K562 (cell line): ENCODE measurements around the gene ZNF556. TPM values are rescaled to one million over a fixed set of nuclear protein-coding genes. Genes with fewer than 3 reads are reported as not detected.

Experiments
- ATAC-seq: fragments of 200-7000 bp; cut with Tn5 transposase; 3 replicates; pipeline ENCODE4 v1.9.1; 2020; ENCODE audit warnings: moderate library complexity
- BruUV-seq: library from RNA; stranded (reverse); fragments of 400-500 nt; replicated peaks from 2 replicates; lab custom pipeline; 2021; lab: Mats Ljungman, UMichigan
- CTCF ChIA-PET: fragments of 300-600 bp; formaldehyde crosslinking; extraction: SDS; loops from one replicate; lab custom pipeline; 2021; ENCODE audit warnings: low intra/inter-chr PET ratio; lab: Yijun Ruan, JAX
- POLR2A ChIA-PET: fragments of 300-600, 350-650 bp; sonication (Branson Sonifier 250); formaldehyde crosslinking; extraction: SDS; loops from one replicate; lab custom pipeline; 2021; ENCODE audit warnings: antibody characterized with exemption, inconsistent platforms; lab: Yijun Ruan, JAX
- DNase-seq, 4 experiments: peaks; one replicate each; pipeline versions ENCODE4 v3.0.0 to v3.0.0-alpha.2; 2011 to 2018; ENCODE audit warnings: low spot score in 3 of 4, mixed read lengths in 3 of 4; ENCODE audit errors: extremely low read depth in 1 of 4
- FAIRE-seq: peaks from 2 replicates; lab custom pipeline; 2011; peaks lifted over from hg19 to GRCh38; lab: Jason Lieb, UNC
- H2AFZ ChIP-seq: 2 replicates; pipeline ENCODE4 v1.6.0; 2011; ENCODE audit warnings: low read depth, low read length, control low read depth, inconsistent platforms
- H3K27ac ChIP-seq: fragments of 200-600 bp; 3 replicates; pipeline ENCODE4 v1.8.0; 2011; ENCODE audit warnings: low read depth, mild to moderate bottlenecking, control low read depth, inconsistent platforms, low read length, moderate library complexity, mixed read lengths; ENCODE audit errors: extremely low read depth
- H3K27me3 ChIP-seq, 2 experiments: fragments of 300-600 bp in 1 of 2; 2 replicates in 1 of 2; 3 replicates in 1 of 2; pipeline versions ENCODE4 v1.6.0 to v1.8.0; 2011; ENCODE audit warnings: inconsistent platforms in 2 of 2, low read length in 2 of 2, mild to moderate bottlenecking in 1 of 2, mixed read lengths in 1 of 2, moderate library complexity in 1 of 2; ENCODE audit not compliant: control insufficient read depth in 2 of 2, insufficient read depth in 2 of 2
- H3K36me3 ChIP-seq: fragments of 300-600 bp; 3 replicates; pipeline ENCODE4 v1.8.0; 2011; ENCODE audit warnings: mild to moderate bottlenecking, low read length, inconsistent platforms; ENCODE audit not compliant: control insufficient read depth, insufficient read depth
- H3K4me1 ChIP-seq, 2 experiments: fragments of 200-600 bp in 1 of 2; replicated peaks in 1 of 2; 2 replicates in 1 of 2; 3 replicates in 1 of 2; pipeline versions ENCODE4 v1.5.1 to v1.8.0; 2011; ENCODE audit warnings: inconsistent platforms in 2 of 2, low read length in 2 of 2, mild to moderate bottlenecking in 1 of 2, mixed read lengths in 1 of 2, moderate library complexity in 1 of 2; ENCODE audit not compliant: control insufficient read depth in 2 of 2, insufficient read depth in 2 of 2
- H3K4me2 ChIP-seq: 2 replicates; pipeline ENCODE4 v1.6.1; 2011; ENCODE audit warnings: low read length, control low read depth, inconsistent platforms, mixed read lengths; ENCODE audit not compliant: insufficient read depth
- H3K4me3 ChIP-seq: fragments of 200-600 bp; sonication (generic), shearing (Covaris generic); 2 replicates; pipeline ENCODE4 v1.5.1; 2016; ENCODE audit warnings: control low read depth, inconsistent platforms
- H3K79me2 ChIP-seq: fragments of 200-600 bp; 3 replicates; pipeline ENCODE4 v1.8.0; 2011; ENCODE audit warnings: low read length, inconsistent platforms; ENCODE audit not compliant: control insufficient read depth, insufficient read depth
- H3K9ac ChIP-seq, 2 experiments: 2 replicates each; pipeline versions ENCODE4 v1.6.0 to v1.6.1; 2011; ENCODE audit warnings: low read depth in 2 of 2, low read length in 2 of 2, control low read depth in 1 of 2, inconsistent platforms in 1 of 2, mild to moderate bottlenecking in 1 of 2, mixed read lengths in 1 of 2; ENCODE audit not compliant: insufficient read depth in 1 of 2
- H3K9me1 ChIP-seq: one replicate; pipeline ENCODE4 v1.6.0; 2011; ENCODE audit warnings: inconsistent platforms, mild to moderate bottlenecking, low read length, moderate library complexity; ENCODE audit not compliant: control insufficient read depth, insufficient read depth
- H3K9me3 ChIP-seq: replicated peaks from 2 replicates; pipeline ENCODE4 v1.5.1; 2011; ENCODE audit warnings: low read depth, low read length, inconsistent platforms; ENCODE audit not compliant: control insufficient read depth, insufficient read depth
- H4K20me1 ChIP-seq: replicated peaks from 2 replicates; pipeline ENCODE4 v1.6.1; 2011; ENCODE audit warnings: low read length, inconsistent platforms, mixed read lengths; ENCODE audit not compliant: control insufficient read depth, insufficient read depth
- MCM3 ChIP-seq: fragments of 450-650 bp; IDR thresholded peaks from 2 replicates; pipeline ENCODE4 v1.6.1; 2016
- RBFOX2 ChIP-seq: fragments of 200-400 bp; formaldehyde crosslinking; IDR thresholded peaks from 2 replicates; pipeline ENCODE4 v1.6.1; 2017; ENCODE audit warnings: low read depth, mild to moderate bottlenecking, low read length, moderate library complexity
- RBM15 ChIP-seq: fragments of 200-400 bp; formaldehyde crosslinking; IDR thresholded peaks from 2 replicates; pipeline ENCODE4 v1.6.1; 2018; ENCODE audit warnings: mild to moderate bottlenecking, low read length, moderate library complexity; ENCODE audit not compliant: insufficient read depth
- WGBS: fragments of 100-300 bp; shearing (Covaris generic); methylation state at CpG from one replicate; pipeline ENCODE4 v1.1.6; 2016; ENCODE audit warnings: low coverage, mixed read lengths; ENCODE audit not compliant: insufficient coverage; ENCODE audit errors: missing lambda C conversion rate; 5-methylcytosine and 5-hydroxymethylcytosine counted together
- in situ Hi-C: fragments of 300-500 bp; cut with MboI; formaldehyde crosslinking; loops from 4 replicates; pipeline ENCODE4 v1.15.0; 2018; ENCODE audit warnings: inconsistent platforms, mixed read lengths
- intact Hi-C: fragments of 100-400 bp; cut with micrococcal nuclease; formaldehyde crosslinking; loops from 2 replicates; pipeline ENCODE4 v1.14.2; 2022
- polyA plus RNA-seq, 8 experiments: library from polyadenylated mRNA; depleted of rRNA in 4 of 8; stranded (reverse) in 5 of 8; unstranded in 3 of 8; fragments of >200 nt; fragmentation: Nextera tagmentation in 2 of 8; fragmentation: Illumina TruSeq in 1 of 8; extraction: Ambion mirVana in 2 of 8; extraction: Trizol in 1 of 8; gene quantifications; 2 replicates each; pipeline versions ENCODE4 v1.2.1 to v1.2.3, GENCODE V29; 2011 to 2014; ENCODE audit warnings: inconsistent platforms in 1 of 8, missing spikeins in 1 of 8
- total RNA-seq, 7 experiments: library from RNA; depleted of rRNA in 6 of 7; stranded (reverse); fragments of >200 nt in 6 of 7; fragmentation: Illumina TruSeq in 2 of 7; extraction: Trizol in 2 of 7; gene quantifications; 2 replicates each; pipeline versions ENCODE4 v1.2.1 to v1.2.3, GENCODE V29; 2011 to 2021; ENCODE audit warnings: low replicate concordance in 1 of 7

The ZNF556 gene
- total and polyA plus RNA-seq, 9 of the 15 experiments (the other 6 are each of a cell fraction or from before 2014, with no cell fraction given) = 0.01 to 0.36 (median 0.10) TPM; not detected in 1

- no TSS peak for BruUV-seq
- intact Hi-C loops = no loop called here
- Histone ChIP-seq H3K27ac (no peak overlapping the region), H3K36me3 (peaks cover 16% of the 10 kb centered on the region; the same call in 2 of the 3 replicates), H3K27me3 (no peaks in the 10 kb centered on the region), H3K4me1 (peaks cover 12 to 25% of the 10 kb centered on the region in 2 experiments; a peak in 4 of 5 replicates), H3K9ac (peak overlapping the region in 1 of 2 experiments; percentile 28; a peak in 2 of 4 replicates), H3K79me2 (peaks cover 71% of the 10 kb centered on the region), H3K4me2 (no peak overlapping the region), H3K9me1 (no peaks in the 10 kb centered on the region), H4K20me1 (0 out of 2 replicates have a peak, but pooled peaks cover 4% of the 10 kb centered on the region), H2AFZ (no peak overlapping the region), H3K9me3 (peaks cover 5% of the 10 kb centered on the region; the same call in 1 of the 2 replicates), H3K4me3 (no peak overlapping the region)
- WGBS = 88% methylated on average over 20 of the region's 20 CpGs
- TF ChIP-seq RBM15 = no peak
- TF ChIP-seq RBFOX2 = peak; percentile 19; the same call in 1 of the 2 replicates
- ChIA-PET POLR2A (no interaction called here), CTCF (no interaction called here)
- no peak for DNase-seq
- FAIRE-seq = no peak
- ATAC-seq = no peak
- in situ Hi-C loops = no loop called here
Measured at GRCh38 chr19:2906631-2907195, 39.6 kb downstream of the ZNF556 start.

- Histone ChIP-seq H3K4me3 (no peak overlapping the region), H3K36me3 (peaks cover 42% of the 10 kb centered on the region), H3K9ac (no peak overlapping the region), H4K20me1 (no peaks in the 10 kb centered on the region), H3K27ac (no peak overlapping the region), H3K9me1 (no peaks in the 10 kb centered on the region), H3K4me2 (no peak overlapping the region), H3K27me3 (no peaks in the 10 kb centered on the region), H3K9me3 (peaks cover 21% of the 10 kb centered on the region), H3K79me2 (peaks cover 52% of the 10 kb centered on the region), H2AFZ (no peak overlapping the region), H3K4me1 (peaks cover 6 to 9% of the 10 kb centered on the region in 2 experiments; a peak in 3 of 5 replicates)
- intact Hi-C loops (no loop called here), in situ Hi-C loops (no loop called here)
- FAIRE-seq = no peak
- ChIA-PET CTCF (no interaction called here), POLR2A (interaction anchor here (0.6 kb wide), 2 partner anchors 9 to 38 kb away, joined by 3 read pairs; no protein-coding TSS in a partner anchor)
- no peak for ATAC-seq
- WGBS = 92% methylated on average over 5 of the region's 5 CpGs
- no peak for TF ChIP-seq MCM3
- no TSS peak for BruUV-seq
- no peak for DNase-seq
Measured at GRCh38 chr19:2912306-2912705, 45.2 kb downstream of the ZNF556 start.
